Measurements from ENCODE around the gene ZNF516. TPM values are rescaled to one million over a fixed set of nuclear protein-coding genes. Genes with fewer than 3 reads are reported as not detected.
A peak's percentile ranks its signal among the peaks of the same experiment; 100 is the strongest.

ZNF516 gene
- total and polyA plus RNA-seq, 10 of the 15 experiments (the other 5 are each of a cell fraction or from before 2014, with no cell fraction given) = 2.0 to 32.0 (median 8.3) TPM

DNA sequence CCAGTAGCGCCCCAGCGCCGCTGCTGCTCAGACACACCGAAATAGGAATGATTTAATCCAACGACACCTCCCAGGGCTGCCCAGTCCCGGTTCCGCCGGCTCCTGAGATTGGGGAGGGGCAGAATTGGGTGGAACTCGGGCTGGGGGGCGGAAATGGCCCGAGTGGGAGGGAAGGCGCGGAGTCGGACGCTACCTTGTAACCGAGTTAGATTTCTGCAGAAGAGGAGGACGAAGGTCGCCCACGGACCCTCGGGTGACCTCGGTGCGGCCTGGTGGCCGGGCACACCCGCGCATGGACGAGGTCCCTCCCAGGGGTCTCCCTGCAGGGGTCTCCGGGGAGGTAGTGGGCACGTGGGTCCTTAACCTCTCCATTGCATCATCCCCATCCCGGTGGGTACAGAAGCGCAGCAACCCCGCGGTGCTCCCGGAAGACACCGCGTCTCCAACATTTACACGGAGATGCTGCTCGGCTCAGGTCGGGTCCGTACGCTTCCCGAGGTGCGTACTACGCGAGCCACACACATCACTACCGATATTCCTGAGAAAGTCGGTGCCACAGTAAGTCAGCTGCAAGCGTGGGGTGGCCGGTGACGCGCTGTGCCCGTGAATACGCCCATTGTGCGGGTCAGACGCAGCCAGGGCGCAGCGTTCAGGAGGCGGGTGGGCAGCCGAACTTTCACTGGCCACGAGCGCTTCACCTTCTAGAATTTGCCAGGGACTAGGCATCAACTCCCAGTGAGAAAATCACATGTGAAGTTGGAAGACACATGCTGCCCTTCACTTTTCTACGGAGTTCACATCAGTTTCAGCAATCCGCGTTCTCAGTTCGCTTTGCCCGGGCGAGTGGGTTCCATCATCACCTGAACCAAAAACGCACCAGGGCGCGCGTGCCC lies 3.0 kb downstream of the ZNF516 start (continued):
- TF ChIP-seq, protein P1, sequence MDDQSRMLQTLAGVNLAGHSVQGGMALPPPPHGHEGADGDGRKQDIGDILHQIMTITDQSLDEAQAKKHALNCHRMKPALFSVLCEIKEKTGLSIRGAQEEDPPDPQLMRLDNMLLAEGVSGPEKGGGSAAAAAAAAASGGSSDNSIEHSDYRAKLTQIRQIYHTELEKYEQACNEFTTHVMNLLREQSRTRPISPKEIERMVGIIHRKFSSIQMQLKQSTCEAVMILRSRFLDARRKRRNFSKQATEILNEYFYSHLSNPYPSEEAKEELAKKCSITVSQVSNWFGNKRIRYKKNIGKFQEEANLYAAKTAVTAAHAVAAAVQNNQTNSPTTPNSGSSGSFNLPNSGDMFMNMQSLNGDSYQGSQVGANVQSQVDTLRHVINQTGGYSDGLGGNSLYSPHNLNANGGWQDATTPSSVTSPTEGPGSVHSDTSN (IDR thresholded peaks at IDR 0.05; ENCODE audit: insufficient replicate concordance, low read depth, low read length) = no peak
- TF ChIP-seq PML (IDR thresholded peaks at IDR 0.05; ENCODE audit: low read length) = no peak
- TF ChIP-seq IKZF2 (IDR thresholded peaks at IDR 0.05) = no peak
- no peak for TF ChIP-seq ASH2L (IDR thresholded peaks at IDR 0.05; ENCODE audit: borderline replicate concordance, low read depth)
- no peak for TF ChIP-seq ZBTB11 (CRISPR knock-in tag; IDR thresholded peaks at IDR 0.05)
- no peak for TF ChIP-seq CHD1 (IDR thresholded peaks at IDR 0.05; ENCODE audit: low read depth, low read length)
- TF ChIP-seq BCL11A (IDR thresholded peaks at IDR 0.05; ENCODE audit: low read depth, low read length) = no peak
- TF ChIP-seq MLLT1 (IDR thresholded peaks at IDR 0.05) = no peak
- TF ChIP-seq CUX1 (IDR thresholded peaks at IDR 0.05; ENCODE audit: insufficient replicate concordance, low read depth, low read length) = no peak
- TF ChIP-seq IRF4 (IDR thresholded peaks at IDR 0.05; ENCODE audit: low read depth, low read length) = no peak
- TF ChIP-seq, protein P2, sequence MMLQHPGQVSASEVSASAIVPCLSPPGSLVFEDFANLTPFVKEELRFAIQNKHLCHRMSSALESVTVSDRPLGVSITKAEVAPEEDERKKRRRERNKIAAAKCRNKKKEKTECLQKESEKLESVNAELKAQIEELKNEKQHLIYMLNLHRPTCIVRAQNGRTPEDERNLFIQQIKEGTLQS (IDR thresholded peaks at IDR 0.05; ENCODE audit: borderline replicate concordance, extremely low read depth, low read depth, low read length) = no peak
- no peak; a peak in 1 of 4 replicates for TF ChIP-seq EP300 (IDR thresholded peaks at IDR 0.05; ENCODE audit: borderline replicate concordance in 1 of 2, control insufficient read depth in 1 of 2, low read depth in 2 of 2, low read length in 2 of 2)
- TF ChIP-seq MEF2A (IDR thresholded peaks at IDR 0.05; ENCODE audit: insufficient read depth, low read depth, low read length) = no peak
- no peak for TF ChIP-seq ZBED1 (IDR thresholded peaks at IDR 0.05; ENCODE audit: borderline replicate concordance)
- TF ChIP-seq FOXK2 (IDR thresholded peaks at IDR 0.05) = no peak
- peak; percentile 44; the same call in 1 of the 2 replicates for TF ChIP-seq GATAD2B (conservative IDR thresholded peaks at IDR 0.05; ENCODE audit: low read depth)
- no peak for TF ChIP-seq NR2C2 (IDR thresholded peaks at IDR 0.05; ENCODE audit: borderline replicate concordance, control insufficient read depth, insufficient read length, low read depth)

Data from GM12878 (cell line).